Stimulated activated naive CD8-positive, alpha-beta T cell treated with anti-CD3 and anti-CD28 coated beads, Interleukin-15, amount 100 ng/mL, for 72 hours (primary cell): ENCODE results near the gene TMEM205.

Source experiments
- ATAC-seq: fragments of 150-1000 bp; cut with Tn5 transposase; 2 replicates; pipeline ENCODE4 v1.10.0; 2021; ENCODE audit warnings: mild to moderate bottlenecking, moderate library complexity
- DNase-seq, 2 donors: peaks; one replicate each; pipeline ENCODE4 v3.0.0; 2021 to 2022
- H3K27ac Mint-ChIP-seq, 2 donors: one replicate each; pipeline ENCODE4 v1.8.0; 2022; ENCODE audit warnings: mild to moderate bottlenecking in 2 of 2, mixed read lengths in 2 of 2, moderate library complexity in 2 of 2
- H3K27me3 Mint-ChIP-seq: one replicate; pipeline ENCODE4 v1.8.0; 2022; ENCODE audit warnings: mixed read lengths
- H3K4me1 Mint-ChIP-seq: one replicate; pipeline ENCODE4 v1.8.0; 2022; ENCODE audit warnings: mild to moderate bottlenecking, mixed read lengths
- H3K4me3 Mint-ChIP-seq, 2 donors: one replicate each; pipeline ENCODE4 v1.8.0; 2022; ENCODE audit warnings: mild to moderate bottlenecking in 2 of 2, mixed read lengths in 2 of 2, moderate library complexity in 1 of 2
- H3K9me3 Mint-ChIP-seq, 2 donors: one replicate each; pipeline ENCODE4 v1.8.0; 2022; ENCODE audit warnings: mixed read lengths in 2 of 2

Gene TMEM205

DNA sequence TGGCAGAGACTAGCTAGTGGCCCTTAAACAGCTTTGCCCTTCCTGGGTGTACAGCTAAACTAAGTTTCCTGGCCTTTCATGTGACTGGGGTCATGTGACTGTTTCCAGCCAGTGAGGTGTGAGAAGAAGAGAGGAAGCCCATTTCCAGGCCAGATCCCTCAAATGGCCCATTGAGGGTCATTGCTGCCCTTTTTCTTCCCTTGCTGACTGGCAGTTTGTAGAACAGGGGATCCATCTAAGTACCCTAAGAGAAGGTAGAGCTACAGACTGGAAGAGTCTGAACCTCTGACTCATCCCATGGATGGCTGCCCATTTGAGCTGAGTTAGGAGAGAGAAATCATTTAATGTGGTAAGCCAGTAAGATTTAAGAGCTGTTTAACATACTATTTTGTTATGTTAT lies 31.2 kb upstream of the TMEM205 start:
- ATAC-seq (no peak), DNase-seq (peak in 1 of 2 donors; percentile 43)
- Mint-ChIP-seq H3K9me3 (no peaks in the 10 kb centered on the region), H3K27ac (peak overlapping the region; percentile 89 to 93), H3K4me3 (peak overlapping the region; percentile 77 to 89), H3K4me1 (peaks cover 48% of the 10 kb centered on the region), H3K27me3 (no peaks in the 10 kb centered on the region)

DNA sequence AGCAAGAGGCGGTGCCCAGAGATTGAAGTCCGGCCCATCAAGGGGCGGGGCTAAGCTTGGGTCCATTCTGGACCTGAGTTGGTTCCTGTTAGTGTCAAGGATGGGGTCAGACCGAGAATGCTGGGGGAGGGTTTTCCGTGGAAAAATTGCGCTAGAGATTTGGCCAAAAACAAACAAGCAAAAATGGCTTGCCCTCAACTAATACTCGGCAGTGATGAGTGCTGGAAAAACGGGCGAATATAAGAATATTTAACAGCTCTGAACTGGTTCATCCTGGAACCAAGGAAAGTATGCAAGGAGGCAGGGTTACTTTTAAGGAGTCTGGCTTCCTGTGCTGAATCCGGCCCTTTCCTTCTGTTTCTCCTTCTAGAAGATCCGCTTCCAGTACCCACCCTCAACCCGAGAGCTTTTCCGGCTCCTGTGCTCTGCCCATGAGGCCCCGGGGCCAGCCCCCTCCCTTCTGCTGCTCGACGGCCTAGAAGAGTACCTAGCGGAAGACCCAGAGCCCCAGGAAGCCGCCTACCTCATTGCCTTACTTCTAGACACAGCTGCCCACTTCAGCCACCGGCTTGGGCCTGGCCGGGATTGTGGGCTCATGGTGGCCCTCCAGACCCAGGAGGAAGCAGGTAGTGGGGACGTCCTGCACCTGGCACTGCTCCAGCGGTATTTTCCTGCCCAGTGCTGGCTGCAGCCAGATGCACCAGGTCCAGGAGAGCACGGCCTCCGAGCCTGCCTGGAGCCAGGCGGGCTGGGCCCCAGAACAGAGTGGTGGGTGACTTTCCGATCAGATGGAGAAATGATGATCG lies 29.3 kb upstream of the TMEM205 start:
- ATAC-seq: peak; percentile 70
- Mint-ChIP-seq H3K27ac (no peak overlapping the region), H3K4me1 (peaks cover 38% of the 10 kb centered on the region), H3K9me3 (no peaks in the 10 kb centered on the region), H3K27me3 (no peaks in the 10 kb centered on the region), H3K4me3 (no peak overlapping the region)
- peak; percentile 70 to 85 for DNase-seq

GRCh38 chr19:11374433-11375142 lies 28.5 kb upstream of the TMEM205 start, which contains the start of gene SWSAP1:
Gene SWSAP1, plus strand, starts transcription at chr19:11374666. Its CDS starts 15 bp downstream, at chr19:11374681.
- H3K4me3 Mint-ChIP-seq: no peak within 1 kb of the TSS
- peak; percentile 94 for ATAC-seq
- H3K27ac Mint-ChIP-seq: no peak within 1 kb of the TSS
- H3K9me3 Mint-ChIP-seq: no peaks in the 10 kb centered on the region
- no peaks in the 10 kb centered on the region for H3K27me3 Mint-ChIP-seq
- H3K4me1 Mint-ChIP-seq: peaks cover 31% of the 10 kb centered on the region
- DNase-seq: peak; percentile 98 to 99

DNA sequence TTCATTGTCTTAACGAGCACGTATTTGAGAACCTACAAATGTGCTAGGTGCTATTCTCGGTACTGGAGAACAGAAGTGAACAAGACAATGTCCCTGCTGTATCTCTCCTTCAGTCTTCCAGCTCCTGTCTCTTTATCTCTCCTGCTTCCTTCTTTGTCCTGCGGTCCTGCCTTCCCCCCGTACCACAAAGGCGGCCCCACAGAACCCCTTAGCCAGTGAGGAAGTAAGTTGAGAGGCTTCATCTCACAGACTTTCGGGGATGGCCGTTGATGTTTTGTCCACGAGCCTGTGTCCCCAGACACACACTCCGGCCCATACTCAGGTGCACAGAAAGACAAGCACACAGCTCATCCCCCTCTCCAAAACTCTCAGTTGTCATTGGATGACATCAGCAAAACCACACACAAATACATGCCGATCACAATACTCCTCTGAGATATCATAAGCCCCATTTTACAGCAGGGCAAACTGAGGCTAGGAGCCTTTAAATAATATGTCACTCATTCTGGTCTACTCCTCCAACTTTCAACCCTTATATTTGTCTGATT lies 27.9 kb upstream of the TMEM205 start:
- Mint-ChIP-seq H3K4me3 (no peak overlapping the region), H3K4me1 (peaks cover 29% of the 10 kb centered on the region), H3K9me3 (no peaks in the 10 kb centered on the region), H3K27ac (no peak overlapping the region), H3K27me3 (no peaks in the 10 kb centered on the region)
- DNase-seq (no peak), ATAC-seq (no peak)

DNA sequence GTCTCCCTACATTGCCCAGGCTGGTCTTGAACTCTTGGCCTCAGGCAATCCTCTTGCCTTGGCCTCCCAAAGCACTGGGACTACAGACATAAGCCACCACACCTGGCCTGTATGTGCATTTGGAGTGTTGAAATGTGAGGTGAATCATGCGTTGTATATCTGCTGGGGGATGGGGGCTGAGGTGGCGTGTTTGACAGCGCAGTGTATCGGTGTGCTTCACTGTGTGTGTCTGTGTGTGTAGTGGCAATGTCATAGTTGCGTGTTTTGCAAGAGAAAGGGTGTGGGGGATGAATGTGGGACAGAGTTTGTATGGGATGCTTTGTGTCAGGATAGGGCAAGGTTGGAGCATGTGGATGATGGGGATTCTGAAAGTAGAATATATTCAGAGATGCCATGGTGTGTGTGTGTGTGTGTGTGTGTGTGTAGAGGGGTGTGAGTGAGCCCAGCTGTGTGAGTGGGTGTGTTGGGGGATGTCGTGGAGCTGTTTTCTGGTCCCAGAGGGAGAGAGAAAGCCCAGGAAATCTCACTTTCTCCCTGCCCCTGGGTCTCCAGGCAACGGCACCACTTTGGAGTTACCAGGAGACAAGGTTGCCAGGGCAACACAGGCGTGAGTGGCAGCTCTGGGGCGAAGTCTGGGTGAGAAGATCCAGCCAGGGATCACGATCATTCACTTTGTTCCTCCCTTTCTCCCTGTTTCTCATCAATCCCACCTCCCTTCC lies 27.3 kb upstream of the TMEM205 start:
- peaks cover 23% of the 10 kb centered on the region for H3K4me1 Mint-ChIP-seq
- no peak overlapping the region for H3K4me3 Mint-ChIP-seq
- H3K27ac Mint-ChIP-seq: peak overlapping the region; percentile 22 to 68
- DNase-seq (no peak), ATAC-seq (no peak)
- H3K9me3 Mint-ChIP-seq: no peaks in the 10 kb centered on the region
- H3K27me3 Mint-ChIP-seq: no peaks in the 10 kb centered on the region

GRCh38 chr19:11370744-11371143 lies 24.7 kb upstream of the TMEM205 start:
- DNase-seq (no peak), ATAC-seq (no peak)
- Mint-ChIP-seq H3K27me3 (no peaks in the 10 kb centered on the region), H3K4me1 (peaks cover 3% of the 10 kb centered on the region), H3K4me3 (no peak overlapping the region), H3K27ac (no peak overlapping the region), H3K9me3 (no peaks in the 10 kb centered on the region)

DNA sequence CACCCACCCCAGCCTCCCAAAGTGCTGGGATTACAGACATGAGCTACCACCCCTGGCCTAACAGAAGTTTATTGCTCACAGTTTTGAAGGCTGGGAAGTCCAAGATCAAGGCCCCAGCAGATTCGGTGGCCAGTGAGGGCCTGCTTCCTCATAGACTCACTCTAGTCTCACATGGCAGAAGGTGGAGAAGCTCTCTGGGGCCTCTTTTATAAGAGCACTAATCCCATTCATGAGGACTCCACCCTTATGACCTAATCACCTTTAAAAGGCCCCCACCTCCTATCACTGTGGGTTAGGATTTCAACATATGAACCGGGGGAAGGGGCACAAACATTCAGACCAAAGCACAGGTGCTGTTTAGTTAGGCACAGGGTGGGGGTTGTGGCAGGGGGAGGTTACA lies 21.5 kb upstream of the TMEM205 start:
- ATAC-seq (no peak), DNase-seq (no peak)
- Mint-ChIP-seq H3K27ac (no peak overlapping the region), H3K4me3 (no peak overlapping the region), H3K9me3 (no peaks in the 10 kb centered on the region), H3K27me3 (no peaks in the 10 kb centered on the region), H3K4me1 (no peaks in the 10 kb centered on the region)

DNA sequence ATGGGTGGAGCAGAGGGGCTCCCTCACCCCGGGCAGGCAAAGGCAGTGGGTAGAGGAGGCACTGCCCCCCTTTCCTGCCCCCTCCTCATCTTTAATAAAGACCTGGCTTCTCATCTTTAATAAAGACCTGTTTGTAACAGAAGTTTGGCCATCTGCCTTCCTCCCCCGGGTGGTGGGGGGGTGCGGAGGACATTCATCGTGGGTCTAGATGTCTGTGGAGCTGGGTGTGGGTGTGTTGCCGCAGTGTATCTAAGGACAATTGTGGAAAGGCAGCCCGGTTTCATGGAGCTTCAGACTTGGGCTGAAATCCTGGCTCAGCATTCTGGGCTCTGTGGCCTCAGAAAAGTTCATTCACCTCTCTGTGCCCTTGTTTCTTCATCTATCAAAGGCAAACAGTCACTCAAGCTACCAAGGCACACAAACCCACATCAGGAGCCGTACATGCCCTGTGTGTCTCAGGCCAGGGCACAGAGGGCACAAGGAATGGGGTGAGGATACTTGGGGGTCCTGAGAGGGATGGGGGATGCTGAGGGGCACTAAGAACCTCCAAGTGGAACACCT lies 19.6 kb upstream of the TMEM205 start:
- no peaks in the 10 kb centered on the region for H3K9me3 Mint-ChIP-seq
- no peak for DNase-seq
- H3K27me3 Mint-ChIP-seq: no peaks in the 10 kb centered on the region
- H3K4me3 Mint-ChIP-seq: no peak overlapping the region
- H3K27ac Mint-ChIP-seq: no peak overlapping the region
- no peaks in the 10 kb centered on the region for H3K4me1 Mint-ChIP-seq
- ATAC-seq: no peak

DNA sequence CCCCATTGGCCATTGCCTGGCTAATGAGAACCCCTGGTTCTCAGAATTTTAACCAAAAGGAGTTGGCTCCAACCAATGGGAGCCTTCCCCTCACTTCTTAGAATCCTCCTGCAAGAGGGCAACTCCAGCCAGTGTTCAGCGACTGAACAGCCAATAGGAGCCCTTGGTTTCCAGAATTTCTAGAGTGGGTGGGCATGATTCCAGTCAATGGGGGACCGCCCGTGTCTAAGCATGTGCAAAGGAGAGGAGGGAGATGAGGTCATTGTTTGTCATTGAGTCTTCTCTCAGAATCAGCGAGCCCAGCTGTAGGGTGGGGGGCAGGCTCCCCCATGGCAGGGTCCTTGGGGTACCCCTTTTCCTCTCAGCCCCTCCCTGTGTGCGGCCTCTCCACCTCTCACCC lies 18.9 kb upstream of the TMEM205 start:
- H3K27ac Mint-ChIP-seq: no peak overlapping the region
- no peaks in the 10 kb centered on the region for H3K27me3 Mint-ChIP-seq
- H3K4me1 Mint-ChIP-seq: no peaks in the 10 kb centered on the region
- no peak for ATAC-seq
- H3K9me3 Mint-ChIP-seq: no peaks in the 10 kb centered on the region
- DNase-seq: no peak
- no peak overlapping the region for H3K4me3 Mint-ChIP-seq

- H3K4me1 Mint-ChIP-seq: no peaks in the 10 kb centered on the region
- no peaks in the 10 kb centered on the region for H3K9me3 Mint-ChIP-seq
- no peak overlapping the region for H3K4me3 Mint-ChIP-seq
- DNase-seq (no peak), ATAC-seq (peak; percentile 43)
- H3K27ac Mint-ChIP-seq: no peak overlapping the region
- no peaks in the 10 kb centered on the region for H3K27me3 Mint-ChIP-seq
Measured at GRCh38 chr19:11364296-11364904, 18.3 kb upstream of the TMEM205 start.

- Mint-ChIP-seq H3K27me3 (no peaks in the 10 kb centered on the region), H3K4me3 (no peak overlapping the region), H3K4me1 (no peaks in the 10 kb centered on the region), H3K9me3 (no peaks in the 10 kb centered on the region), H3K27ac (no peak overlapping the region)
- no peak for ATAC-seq
- no peak for DNase-seq
Measured at GRCh38 chr19:11363881-11364280, 17.8 kb upstream of the TMEM205 start.

DNA sequence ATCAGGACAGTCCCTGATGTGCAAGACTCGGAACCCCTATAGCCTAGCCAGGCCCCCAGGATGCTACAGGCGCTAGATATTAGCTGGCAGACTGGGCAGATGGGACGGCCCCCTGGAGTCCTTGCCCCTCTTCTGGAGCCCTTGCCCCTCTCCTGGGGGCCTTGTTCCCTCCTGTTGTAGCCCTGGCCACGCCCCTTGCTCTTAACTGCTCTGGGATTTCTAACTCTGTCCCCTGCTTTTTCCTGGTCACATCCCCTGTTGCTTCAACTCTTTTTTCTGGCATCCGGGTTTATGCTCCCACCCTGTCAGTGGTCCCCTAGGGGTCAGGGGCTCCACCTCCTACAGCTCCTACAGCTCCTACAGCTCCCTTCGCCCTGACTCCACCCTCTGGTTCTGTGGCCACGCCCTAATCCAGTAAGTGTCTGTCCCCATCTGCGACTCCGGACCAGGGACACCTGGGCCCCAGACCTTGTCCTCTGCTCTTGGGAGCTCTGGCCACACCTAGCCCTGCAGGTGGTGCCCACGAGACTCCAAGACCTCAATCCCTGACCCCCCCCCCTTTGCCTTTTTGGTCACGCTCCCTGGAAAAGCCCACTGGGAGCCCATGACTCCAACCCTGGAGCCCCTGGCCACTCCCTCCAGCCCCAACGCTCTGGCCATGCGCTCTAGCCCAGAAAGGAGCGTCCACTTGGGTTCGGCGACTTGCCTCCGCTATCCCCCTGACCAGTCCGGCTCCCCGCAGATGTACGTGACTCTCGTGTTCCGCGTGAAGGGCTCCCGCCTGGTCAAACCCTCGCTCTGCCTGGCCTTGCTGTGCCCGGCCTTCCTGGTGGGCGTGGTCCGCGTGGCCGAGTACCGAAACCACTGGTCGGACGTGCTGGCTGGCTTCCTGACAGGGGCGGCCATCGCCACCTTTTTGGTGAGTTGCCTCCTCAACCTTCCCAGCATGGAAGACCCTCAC lies 16.0 kb upstream of the TMEM205 start:
- Mint-ChIP-seq H3K27ac (no peak overlapping the region), H3K9me3 (no peaks in the 10 kb centered on the region), H3K27me3 (peaks cover under 1% of the 10 kb centered on the region), H3K4me1 (no peaks in the 10 kb centered on the region), H3K4me3 (no peak overlapping the region)
- DNase-seq (no peak), ATAC-seq (no peak)

GRCh38 chr19:11361037-11361770 lies 15.1 kb upstream of the TMEM205 start:
- DNase-seq: no peak

DNA sequence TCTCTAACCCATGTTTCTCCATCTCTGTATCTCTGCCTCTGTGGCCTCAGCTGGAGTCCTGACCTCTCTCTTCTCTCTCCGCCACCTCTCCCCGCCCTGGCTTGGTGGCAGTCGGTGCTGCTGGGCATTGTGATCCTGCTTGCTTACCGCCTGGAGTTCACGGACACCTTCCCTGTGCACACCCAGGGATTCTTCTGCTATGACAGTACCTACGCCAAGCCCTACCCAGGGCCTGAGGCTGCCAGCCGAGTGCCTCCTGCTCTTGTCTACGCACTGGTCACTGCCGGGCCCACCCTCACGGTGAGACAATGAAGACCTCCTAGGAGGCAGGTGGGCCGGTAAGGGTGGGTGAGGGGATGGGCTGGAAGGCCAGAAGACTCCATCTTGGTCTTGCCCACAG lies 13.4 kb upstream of the TMEM205 start:
- no peaks in the 10 kb centered on the region for H3K9me3 Mint-ChIP-seq
- H3K4me3 Mint-ChIP-seq: no peak overlapping the region
- ATAC-seq (no peak), DNase-seq (no peak)
- H3K27ac Mint-ChIP-seq: no peak overlapping the region
- H3K4me1 Mint-ChIP-seq: peaks cover 17% of the 10 kb centered on the region
- peaks cover 19% of the 10 kb centered on the region for H3K27me3 Mint-ChIP-seq

More at GRCh38 chr19:11361037-11361770, 15.1 kb upstream of the TMEM205 start:
- ATAC-seq: no peak
- Mint-ChIP-seq H3K4me1 (peaks cover 3% of the 10 kb centered on the region), H3K27ac (no peak overlapping the region), H3K27me3 (peaks cover 9% of the 10 kb centered on the region), H3K9me3 (no peaks in the 10 kb centered on the region), H3K4me3 (no peak overlapping the region)
